GM18511 (cell line): ENCODE measurements around the gene PCNX3.

ENCODE experiments used
- ATAC-seq: cut with Tn5 transposase; IDR thresholded peaks from one replicate; pipeline ENCODE4 v1.9.1; 2021; ENCODE audit warnings: mild to moderate bottlenecking, moderate library complexity; ENCODE audit not compliant: unreplicated experiment

Gene PCNX3

DNA sequence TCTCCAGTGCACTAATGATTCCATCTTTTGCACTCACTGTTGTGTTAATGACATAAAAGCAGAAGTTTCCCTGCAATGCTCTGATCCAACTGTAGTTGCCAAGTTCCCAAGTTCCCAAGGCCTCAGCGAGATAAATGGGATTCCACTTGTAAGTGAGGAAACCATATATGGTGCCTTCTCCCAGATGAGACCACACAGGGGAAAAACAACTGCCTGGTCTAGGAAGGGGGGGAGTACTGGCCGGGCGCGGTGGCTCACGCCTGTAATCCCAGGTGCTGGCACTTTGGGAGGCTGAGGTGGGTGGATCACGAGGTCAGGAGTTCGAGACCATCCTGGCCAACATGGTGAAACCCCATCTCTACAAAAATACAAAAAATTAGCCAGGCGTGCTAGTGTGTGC is 70.4 kb downstream of the PCNX3 start:
- no peak for ATAC-seq
